Measurements from ENCODE around the gene BRD4.
"Not testable (repeated sequence)": the region's sequence is repeated elsewhere in the genome, so short reads cannot be mapped to it uniquely, and the experiment has no call there.

Gene BRD4

DNA sequence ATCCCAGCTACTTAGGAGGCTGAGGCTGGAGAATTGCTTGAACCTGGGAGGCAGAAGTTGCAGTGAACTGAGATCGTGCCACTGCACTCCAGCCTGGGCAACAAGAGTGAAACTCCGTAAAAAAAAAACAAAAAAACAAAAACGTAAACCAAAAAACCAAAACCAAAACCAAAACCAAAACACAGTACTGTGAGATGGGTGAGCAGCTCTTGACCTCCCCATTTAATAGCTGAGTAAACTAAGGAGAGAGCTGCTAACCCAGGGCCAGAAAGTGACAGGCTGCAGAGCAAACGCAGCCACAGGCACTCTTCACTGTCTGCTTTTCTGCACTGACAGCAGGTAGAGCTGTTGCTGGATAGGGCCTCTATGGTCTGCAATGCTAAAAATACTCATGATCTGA, 27.7 kb upstream of the BRD4 start:
- DNase-seq (ENCODE audit: low spot score): not testable (repeated sequence)

DNA sequence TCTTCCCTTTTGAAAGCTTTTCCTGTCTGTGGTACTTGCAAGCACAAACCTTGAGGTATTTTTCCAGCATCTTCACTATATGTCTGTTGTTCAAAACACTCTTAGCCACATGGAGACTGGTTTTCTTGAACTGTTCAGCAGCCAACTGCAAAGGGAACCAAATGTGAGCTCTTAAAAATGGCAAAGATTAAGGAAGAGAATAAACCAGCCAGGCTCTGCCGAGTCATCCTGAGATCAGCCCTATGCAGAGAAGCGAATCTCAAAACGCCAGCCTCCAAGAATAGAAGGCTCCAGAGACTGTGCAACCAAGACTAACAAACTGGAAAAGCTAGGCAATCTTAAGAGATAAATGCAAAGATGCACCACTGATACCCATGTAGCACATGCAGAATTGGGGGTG, 26.6 kb upstream of the BRD4 start:
- no peak for DNase-seq (ENCODE audit: low spot score)

DNA sequence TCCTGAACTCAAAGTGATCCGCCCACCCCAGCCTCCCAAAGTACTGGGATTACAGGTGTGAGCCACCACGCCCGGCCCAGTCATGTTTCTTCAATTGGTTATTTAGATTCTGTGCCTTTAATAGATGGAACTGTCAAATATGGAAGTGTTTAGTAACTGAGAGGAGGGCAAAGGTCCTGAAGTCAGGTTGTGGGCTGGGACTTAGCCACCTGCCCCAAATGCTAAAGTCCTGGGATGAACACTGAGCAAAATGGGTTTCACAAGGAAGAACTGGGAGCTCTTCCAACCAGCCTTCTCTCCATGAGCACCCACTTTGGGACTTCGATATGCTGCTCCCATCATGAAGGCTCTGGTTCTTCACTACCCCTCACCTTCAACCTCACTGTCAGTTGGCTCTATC, 25.6 kb upstream of the BRD4 start:
- DNase-seq (ENCODE audit: low spot score): no peak

DNA sequence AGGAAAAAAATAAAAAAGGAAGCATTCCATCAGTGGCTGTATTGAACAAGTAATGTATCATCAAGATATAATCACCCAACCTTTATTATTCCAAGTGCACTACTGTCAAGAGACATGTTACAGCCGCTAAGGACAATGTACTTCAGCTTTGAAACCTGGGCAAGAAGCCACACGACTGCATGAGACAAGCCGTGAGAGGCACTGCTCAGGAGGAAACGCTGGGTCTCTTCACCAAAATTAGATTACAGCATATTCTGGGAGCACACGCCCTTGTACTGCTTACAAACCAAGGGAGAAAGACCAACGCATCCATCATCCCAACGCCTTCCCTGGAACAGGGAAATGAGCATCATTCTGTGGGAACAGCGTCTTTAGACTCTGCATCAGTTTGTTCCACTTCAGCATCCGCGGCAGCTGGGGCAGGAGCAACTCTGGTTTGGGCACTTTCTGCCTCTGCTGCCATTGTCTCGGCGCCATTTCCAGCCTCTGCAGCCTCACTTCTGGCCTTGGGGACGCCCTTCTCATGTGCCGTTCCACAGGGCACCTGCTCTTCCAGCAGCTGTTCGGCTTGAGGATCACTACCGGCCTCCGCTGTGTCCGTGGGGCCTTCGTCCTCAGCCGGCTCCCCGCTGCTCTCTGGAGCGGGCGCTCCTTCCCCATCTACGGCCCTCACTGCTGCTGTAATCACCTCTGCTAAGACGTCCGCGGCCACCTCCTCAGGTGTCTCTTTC, 22.4 kb upstream of the BRD4 start:
- no peak for DNase-seq (ENCODE audit: low spot score)

DNA sequence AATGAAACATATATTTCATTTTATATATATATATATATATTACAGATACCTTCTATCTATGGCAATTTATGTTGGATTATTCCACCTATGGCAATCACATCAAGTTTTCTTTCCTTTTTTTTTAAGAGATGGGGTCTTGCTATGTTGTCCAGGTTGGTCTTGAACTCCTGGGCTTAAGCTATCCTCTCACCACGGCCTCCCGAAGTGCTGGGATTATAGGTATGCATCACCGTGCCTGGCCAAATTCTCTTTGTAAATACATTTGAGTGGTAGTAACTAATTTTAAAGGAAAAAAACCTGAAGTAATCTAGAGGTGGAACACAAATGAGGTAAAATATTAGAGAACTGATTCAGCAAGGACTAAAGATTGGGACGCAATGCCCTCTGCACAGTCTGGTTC, 21.6 kb upstream of the BRD4 start:
- no peak for DNase-seq (ENCODE audit: low spot score)

DNA sequence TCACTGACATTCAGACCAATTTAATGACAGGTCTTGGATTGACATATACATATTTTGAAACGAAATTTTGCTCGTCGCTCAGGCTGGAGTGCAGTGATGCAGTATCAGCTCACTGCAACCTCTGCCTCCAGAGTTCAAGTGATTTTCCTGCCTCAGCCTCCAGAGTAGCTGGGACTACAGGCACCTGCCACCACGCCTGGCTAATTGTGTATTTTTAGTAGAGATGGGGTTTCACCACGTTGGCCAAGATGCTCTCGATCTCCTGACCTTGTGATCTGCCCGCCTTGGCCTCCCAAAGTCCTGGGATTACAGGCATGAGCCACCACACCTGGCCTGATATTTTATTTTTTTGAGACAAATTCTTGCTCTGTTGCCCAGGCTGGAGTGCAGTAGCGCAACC, 20.2 kb upstream of the BRD4 start:
- DNase-seq (ENCODE audit: low spot score): not testable (repeated sequence)

DNA sequence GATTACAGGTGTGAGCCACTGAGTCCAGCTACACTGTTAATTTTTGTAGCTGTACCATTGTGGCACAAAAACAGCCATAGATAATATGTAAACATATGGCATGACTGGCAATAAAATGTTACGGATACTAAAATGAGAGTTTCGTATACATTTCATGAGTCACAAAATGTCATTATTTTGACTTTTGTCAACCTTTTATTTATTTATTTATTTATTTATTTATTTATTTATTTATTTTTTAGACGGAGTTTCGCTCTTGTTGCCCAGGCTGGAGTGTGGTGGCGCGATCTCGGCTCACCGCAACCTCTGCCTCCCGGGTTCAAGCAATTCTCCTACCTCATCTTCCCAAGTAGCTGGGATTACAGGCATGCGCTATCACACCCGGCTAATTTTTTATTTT, 9.0 kb upstream of the BRD4 start:
- not testable (repeated sequence) for DNase-seq (ENCODE audit: low spot score)

DNA sequence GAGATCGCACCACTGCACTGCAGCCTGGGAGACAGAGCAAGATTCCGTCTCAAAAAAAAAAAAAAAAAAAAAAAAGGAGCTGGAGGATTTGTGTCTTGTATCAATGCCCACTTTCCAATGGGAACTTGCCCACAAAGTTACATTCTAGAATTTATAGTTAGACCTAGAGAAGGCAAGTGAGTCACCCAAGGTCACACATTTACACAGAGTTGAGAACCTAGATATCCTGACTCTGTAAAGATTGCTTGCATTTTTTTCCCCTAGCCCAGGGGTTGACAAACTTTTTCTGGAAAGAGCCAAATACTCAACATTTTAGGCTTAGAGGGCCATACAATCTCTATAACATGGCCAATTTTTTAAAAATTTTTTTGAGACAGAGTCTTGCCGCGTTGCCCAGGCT, 7.7 kb upstream of the BRD4 start:
- DNase-seq (ENCODE audit: low spot score): no peak

DNA sequence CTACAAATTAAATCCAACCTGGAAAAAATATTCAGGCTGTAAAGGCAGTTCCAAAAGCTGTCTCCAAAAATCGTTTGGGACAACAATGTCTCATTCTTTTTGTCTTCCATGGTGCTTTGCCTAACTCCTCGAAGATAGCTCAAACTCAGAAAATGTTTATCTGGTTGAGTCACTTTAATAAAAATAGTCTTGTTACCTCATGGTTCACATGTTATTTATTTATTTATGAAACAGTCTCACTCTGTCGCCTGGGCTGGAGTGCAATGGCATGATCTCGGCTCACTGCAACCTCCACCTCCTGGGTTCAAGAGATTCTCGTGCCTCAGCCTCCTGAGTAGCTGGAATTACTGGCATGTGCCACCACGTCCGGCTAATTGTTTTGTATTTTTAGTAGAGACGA, 4.9 kb upstream of the BRD4 start:
- DNase-seq (ENCODE audit: low spot score): no peak

DNA sequence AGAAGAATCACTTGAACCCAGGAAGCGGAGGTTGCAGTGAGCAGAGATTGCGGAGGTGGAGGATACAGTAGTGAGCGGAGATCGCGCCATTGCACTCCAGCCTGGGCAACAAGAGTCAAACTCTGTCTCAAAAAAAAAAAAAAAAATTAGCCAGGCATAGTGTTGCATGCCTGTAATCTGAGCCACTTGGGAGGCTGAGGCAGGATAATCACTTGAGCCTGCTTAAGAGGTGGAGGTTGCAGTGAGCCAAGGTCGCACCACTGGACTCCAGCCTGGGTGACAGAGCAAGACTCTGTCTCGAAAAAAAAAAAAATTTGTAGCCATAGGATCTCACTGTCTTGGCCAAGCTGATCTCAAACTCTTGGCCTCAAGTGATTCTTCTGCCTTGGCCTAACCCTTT, 3.7 kb upstream of the BRD4 start:
- DNase-seq (ENCODE audit: low spot score): not testable (repeated sequence)

DNA sequence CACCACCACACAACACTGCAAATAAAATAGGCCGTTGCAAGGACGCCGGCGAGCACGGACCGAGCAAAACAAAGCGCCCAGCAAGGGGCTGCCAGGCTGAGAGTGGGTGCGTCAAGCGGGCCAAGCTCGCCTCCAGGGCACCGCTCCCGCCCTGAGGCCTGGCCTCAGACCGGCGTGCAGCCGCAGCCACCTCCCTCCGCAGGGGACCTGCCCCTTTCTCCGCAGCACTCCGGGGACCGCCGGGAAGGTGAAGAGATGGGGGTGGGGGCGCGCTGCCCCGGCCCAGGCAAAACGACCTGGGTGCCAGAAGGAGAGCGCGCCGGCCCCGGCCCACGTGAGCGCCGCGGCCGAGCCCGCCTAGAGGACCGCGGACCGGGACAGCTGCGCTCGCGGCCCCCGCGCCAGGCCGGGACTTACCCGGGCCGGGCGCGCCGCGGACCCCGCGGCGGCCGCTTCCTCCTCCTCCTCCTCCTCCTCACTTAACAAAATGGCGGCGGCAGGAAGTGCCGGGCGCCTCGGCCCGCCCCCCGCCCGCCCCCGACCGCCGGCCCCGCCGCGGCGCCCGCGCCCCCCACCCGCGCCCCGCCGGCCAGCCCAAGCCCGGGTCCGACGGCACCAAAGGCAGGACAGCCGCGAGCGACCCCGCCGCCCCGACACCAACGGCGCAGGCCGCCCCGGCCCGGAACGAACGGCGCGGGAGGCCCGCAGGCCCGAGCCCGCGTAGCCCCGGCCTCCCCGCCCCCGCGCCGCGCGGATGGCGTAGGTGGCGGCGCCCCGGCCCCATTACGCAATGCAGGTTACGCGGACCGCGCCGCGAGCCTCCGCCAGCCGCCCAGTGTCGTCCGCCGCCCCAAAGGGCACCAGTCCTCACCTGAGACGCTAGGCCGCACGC, 674 bp downstream of the BRD4 start:
- peak; percentile 42 for DNase-seq (ENCODE audit: low spot score)

DNA sequence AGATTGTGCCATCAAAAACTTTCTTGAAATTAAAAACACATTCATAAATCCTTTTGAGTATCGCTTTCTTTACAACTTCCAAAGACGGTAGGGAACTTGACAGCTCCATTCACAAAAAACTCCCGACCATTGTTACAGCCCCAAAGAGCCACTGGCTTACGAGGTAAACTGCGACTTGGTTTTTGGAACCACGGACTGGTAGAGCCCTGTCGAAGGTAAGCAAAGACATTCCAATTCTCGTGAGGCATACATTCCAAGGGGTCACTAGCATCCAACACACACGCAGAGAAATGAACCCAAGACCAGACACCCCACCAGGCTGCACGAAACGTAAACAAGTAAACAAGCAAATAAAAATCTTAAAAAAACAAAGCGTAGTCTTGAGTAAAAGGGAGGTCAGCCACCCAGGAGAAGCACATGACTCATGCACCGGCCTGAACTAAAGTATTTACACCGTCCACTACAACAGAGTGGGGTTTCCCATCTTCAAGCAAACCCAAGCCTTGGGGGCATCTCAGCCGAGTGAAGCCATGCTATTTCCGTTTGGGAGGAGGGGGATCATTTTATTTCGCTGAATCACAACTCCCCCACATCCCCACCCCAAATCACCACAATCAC, 1.4 kb downstream of the BRD4 start:
- DNase-seq (ENCODE audit: low spot score): peak; percentile 63

DNA sequence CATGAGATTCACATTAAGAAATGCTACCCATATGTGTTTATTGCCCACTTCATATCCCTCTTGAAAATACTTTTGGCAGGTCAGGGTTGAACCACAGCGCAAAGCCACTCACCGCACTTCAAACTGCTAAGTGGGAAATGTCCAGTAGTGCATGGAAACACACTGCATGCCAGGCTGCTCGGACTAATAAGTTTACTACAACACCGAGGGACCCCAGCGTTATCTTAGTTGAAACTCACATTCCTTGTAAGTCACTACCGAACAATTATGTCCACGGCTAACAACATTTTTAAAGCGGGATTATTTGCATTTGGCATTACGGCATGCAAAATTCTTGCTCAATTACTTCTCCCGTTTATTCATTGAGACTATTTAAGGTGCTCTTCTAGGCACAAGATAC, 4.0 kb downstream of the BRD4 start:
- no peak for DNase-seq (ENCODE audit: low spot score)

DNA sequence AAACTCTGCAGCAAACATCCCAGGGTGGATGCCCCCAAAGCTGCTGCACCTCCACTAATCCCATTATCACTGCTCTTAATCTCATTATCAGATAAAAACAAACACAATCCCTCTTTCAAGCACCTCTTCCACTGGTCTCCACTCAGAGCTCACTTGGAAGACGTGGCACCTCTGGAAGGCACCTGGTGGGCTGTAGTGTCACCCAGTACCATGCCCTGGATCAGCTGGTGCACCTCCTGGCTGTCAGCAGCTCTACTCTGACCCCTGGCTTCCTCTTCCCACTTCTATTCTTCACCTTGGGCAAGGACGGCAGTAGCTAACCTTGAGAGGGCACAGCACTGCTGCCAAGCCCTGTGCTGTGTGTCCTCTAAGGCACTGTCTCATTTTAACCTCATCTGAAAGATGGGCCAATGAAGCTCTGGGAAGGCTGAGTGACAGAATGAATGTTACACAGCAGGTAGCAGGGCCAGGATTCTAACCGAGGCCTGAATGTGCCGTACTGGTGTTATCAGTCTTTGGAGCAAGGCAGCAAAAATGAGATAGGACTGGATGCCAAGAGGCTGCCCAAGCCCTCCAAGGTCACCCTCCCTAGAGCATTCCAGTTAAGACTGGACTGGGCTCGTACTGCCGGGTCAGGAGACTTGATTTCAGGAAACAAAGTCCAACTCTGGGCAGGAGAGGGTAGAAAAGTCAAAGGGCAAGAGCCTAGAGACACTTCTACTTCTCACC, 7.4 kb downstream of the BRD4 start:
- DNase-seq (ENCODE audit: low spot score): no peak

DNA sequence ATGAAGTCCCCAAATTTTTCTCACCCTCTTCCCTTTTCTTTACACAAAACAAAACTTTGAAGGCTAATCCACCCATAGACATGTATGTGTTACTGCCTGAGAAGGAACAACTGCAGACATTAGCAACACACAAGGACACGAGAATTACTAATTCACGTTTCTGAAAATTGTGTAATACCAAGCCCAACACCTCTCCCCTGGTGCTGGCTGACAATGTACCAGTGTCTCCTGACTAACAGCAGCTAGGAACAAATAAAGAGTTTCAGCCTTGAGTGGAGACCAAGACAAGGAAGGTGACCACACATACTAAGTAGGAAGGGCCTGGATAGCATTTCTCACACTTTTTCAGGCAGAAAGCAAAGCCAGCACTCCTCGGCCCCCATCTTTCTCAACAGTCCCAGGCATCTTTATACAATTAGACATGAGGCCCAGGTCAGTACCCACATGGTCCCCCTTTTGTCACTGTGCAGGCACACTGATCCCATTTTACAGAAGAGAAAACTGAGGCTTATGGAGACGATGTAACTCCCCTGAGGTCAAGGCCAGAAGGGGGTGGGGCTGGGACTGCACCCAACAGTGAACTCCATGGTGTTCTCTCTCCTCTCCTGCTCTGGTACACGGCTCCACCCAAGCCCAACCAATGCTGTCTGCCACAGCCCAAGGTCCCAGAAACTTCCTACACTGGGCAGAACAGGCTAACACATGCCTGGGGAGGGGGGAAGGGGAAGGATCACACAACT, 8.7 kb downstream of the BRD4 start:
- no peak for DNase-seq (ENCODE audit: low spot score)

DNA sequence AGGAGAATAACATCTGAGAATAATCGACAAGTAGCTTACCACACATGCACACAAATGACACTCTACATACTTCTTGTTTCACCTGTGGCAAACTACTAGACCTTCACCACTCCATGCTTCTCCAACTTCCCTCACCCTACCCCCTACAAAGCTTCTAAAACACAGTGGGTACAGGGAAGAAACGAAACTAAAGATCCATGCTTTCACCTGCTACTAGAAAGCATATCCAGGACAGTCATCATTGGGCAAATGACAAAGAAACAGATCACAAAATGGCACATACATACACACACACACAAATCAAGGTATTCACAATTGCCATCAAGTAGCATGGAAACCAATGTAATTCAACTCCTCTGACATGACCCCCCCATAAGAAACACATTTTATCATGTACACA, 10.6 kb downstream of the BRD4 start:
- DNase-seq (ENCODE audit: low spot score): no peak

DNA sequence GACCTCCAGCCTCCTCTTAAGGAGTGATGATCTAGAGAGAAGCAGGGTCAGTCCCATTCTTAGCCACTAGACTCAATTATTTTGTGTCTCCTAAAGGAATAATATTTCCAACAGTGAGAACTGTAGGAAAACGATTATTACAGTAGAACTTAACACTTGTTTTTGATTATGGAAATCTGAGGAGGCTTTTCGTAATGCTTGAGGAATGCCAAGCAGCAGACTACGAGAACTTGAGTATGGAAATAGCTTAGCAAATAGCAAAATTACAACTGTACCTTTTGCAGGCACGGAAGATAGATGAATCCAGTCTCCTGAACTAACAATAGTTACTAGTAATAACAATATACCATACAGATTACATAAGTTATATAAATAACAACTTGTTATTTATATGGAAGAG, 12.2 kb downstream of the BRD4 start:
- no peak for DNase-seq (ENCODE audit: low spot score)

DNA sequence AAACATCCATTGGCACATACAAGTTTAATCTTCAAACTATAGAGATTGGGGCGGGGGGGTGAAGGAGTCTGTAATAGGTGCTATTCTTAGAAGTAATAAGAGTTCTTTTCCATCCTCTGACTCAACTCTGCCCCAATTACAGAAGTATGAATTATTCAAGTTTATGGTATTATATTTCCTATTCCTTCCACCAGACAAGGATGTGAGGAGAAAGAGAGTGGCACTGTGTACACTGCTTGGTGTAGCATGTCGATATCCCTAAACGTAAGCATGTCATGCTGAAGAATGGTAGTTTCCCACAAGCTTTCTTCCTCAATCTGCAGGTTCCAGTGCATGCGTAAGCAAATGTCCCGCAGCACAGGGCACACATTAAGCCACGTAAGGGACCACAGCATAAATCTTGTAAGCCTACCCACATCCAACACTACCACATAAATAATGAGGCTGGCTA, 14.1 kb downstream of the BRD4 start:
- no peak for DNase-seq (ENCODE audit: low spot score)

DNA sequence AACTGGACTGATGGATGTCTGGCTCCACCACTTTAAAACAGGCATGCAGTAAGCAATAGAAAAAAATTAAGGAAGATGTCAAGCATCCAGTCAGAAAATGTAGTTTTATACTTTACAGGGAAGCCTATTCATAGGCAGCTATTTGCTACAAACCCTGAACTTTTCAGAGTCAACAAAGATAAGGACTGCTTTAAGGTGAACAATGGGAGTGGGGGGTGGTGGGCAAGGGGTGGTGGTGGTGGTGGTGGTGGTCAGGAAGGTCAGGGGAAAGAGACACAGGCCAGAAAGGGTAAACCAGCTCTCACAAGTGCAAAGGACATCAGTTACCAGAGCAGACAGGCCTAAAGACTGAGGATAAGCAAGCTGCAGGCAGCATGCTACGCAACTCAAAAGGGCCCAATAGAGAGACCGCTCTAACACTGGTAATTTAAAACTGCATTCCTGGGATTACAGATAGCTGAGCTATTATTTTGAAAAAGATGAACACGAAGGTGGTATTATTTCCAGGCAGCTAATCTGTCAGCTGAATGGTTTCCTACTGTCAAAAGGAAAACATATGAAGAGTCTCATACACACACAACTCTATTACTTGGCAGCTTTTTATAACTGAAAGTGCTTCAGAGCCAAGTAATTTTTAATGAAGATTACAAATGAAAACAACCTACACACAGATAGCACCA, 14.8 kb downstream of the BRD4 start:
- DNase-seq (ENCODE audit: low spot score): no peak

DNA sequence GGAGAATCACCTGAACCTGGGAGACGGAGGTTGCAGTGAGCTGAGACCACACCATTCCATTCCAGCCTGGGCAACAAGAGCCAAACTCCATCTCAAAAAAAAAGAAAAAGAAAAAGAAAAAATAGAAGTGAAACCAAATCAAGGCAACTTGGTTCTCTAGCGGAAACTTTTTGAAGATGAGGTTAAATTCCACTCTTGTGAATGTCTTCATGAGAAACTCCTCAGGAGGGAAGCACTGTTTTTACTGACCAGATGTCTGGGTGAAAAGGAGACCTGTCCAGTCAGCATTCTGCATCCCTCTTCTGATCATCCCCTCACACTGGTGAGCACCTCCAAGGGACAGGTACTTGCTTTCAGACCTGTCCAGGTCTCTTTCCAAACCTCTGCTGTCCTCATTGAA, 15.8 kb downstream of the BRD4 start:
- no peak for DNase-seq (ENCODE audit: low spot score)

DNA sequence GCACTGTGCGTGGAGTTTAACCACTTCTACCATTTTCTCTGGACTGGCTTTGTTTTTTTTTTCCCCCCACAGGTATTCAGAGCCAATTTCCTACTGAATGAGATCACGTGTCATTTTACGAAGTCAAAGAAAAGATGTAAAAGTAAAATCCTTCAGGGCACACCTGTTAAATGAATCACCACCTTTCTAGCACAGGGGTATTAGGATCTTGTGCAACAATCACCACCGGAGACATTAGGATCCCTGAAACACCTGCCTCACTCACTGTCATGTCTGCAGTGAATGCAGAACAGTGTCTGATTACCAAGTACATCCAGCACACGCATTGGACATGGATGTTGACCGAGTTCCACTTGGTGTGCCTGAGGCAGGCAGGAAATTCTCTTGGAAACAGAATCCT, 17.2 kb downstream of the BRD4 start:
- no peak for DNase-seq (ENCODE audit: low spot score)
